ENCODE measurements around the gene COL15A1. TPM values are rescaled to one million over a fixed set of nuclear protein-coding genes. Genes with fewer than 3 reads are reported as not detected.

The COL15A1 gene
- total RNA-seq, 1 experiment from 2014 or later, result not detected

DNA sequence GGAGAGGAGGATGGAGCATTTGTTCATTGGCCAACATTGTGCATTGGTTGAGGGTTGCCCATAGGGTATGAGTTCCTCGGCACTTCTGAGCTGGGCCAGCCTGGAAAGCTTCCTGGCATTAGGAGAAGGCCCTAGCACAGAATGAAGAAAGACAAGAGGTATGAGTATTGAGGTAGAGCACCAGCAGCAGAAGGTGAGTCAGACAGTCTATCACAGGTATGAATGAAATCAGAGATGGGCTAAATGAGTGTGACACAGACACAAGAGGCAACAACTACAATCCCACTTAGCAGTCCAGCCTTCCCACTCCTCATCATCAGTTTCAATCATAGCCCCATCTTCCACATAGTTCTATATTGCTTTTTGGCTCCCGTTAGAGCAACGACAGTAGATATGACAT lies 135.8 kb downstream of the COL15A1 start:
- H4K20me1 ChIP-seq (ENCODE audit: control insufficient read depth, insufficient read depth, insufficient read length), result no peaks in the 10 kb centered on the region

More for the DNA sequence above, 135.8 kb downstream of the COL15A1 start:
- no peak overlapping the region for H3K14ac ChIP-seq (ENCODE audit: insufficient read depth, low read length)
- H3K36me3 Mint-ChIP-seq (ENCODE audit: insufficient read depth in 1 of 3, low read depth in 3 of 3), result no peaks in the 10 kb centered on the region; a peak in 1 of 7 replicates
- no peak overlapping the region for H4K91ac ChIP-seq (ENCODE audit: insufficient read length, low read depth, low read length)
- H3K4me3 Mint-ChIP-seq, result no peak overlapping the region
- no peaks in the 10 kb centered on the region for H3K79me2 ChIP-seq (ENCODE audit: insufficient read depth, low read length)
- TF ChIP-seq, protein P1, sequence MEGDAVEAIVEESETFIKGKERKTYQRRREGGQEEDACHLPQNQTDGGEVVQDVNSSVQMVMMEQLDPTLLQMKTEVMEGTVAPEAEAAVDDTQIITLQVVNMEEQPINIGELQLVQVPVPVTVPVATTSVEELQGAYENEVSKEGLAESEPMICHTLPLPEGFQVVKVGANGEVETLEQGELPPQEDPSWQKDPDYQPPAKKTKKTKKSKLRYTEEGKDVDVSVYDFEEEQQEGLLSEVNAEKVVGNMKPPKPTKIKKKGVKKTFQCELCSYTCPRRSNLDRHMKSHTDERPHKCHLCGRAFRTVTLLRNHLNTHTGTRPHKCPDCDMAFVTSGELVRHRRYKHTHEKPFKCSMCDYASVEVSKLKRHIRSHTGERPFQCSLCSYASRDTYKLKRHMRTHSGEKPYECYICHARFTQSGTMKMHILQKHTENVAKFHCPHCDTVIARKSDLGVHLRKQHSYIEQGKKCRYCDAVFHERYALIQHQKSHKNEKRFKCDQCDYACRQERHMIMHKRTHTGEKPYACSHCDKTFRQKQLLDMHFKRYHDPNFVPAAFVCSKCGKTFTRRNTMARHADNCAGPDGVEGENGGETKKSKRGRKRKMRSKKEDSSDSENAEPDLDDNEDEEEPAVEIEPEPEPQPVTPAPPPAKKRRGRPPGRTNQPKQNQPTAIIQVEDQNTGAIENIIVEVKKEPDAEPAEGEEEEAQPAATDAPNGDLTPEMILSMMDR (conservative IDR thresholded peaks at IDR 0.05), result no peak
- no peak overlapping the region for H2AFZ ChIP-seq (ENCODE audit: low read length)
- H4K5ac ChIP-seq (ENCODE audit: insufficient read length, low read depth, low read length), result no peak overlapping the region
- H3K23me2 ChIP-seq (ENCODE audit: insufficient read length, low read depth, low read length, poor library complexity, severe bottlenecking), result no peaks in the 10 kb centered on the region
- no peaks in the 10 kb centered on the region; the same call in 1 of the 2 replicates for H3K27me3 Mint-ChIP-seq (ENCODE audit: low read depth)
- no peak overlapping the region for H3K56ac ChIP-seq (ENCODE audit: insufficient read length, low read depth, low read length)
- H3K4me1 ChIP-seq (ENCODE audit: insufficient read depth, low read length), result peaks cover 3% of the 10 kb centered on the region; the same call in 1 of the 2 replicates
- H3T11ph ChIP-seq (ENCODE audit: low read length), result no peak overlapping the region
- H3K4me2 ChIP-seq (ENCODE audit: insufficient read depth, insufficient read length, low read length), result no peak overlapping the region
- no peak overlapping the region for H3K27ac ChIP-seq (ENCODE audit: insufficient read length, low read depth, low read length)
- no peak overlapping the region for H2BK20ac ChIP-seq (ENCODE audit: low read depth, low read length, poor library complexity, severe bottlenecking)
- H2BK5ac ChIP-seq (ENCODE audit: insufficient read length, low read length), result no peak overlapping the region
- H2BK12ac ChIP-seq (ENCODE audit: insufficient read length, low read depth, low read length), result no peak overlapping the region
- no peak overlapping the region for H4K8ac ChIP-seq (replicated peaks; ENCODE audit: insufficient read length, low read depth, low read length)
- H3K27me3 ChIP-seq (ENCODE audit: insufficient read depth, low read length), result no peaks in the 10 kb centered on the region
- no CpG with 5 or more reads among the region's 3 CpGs for WGBS (ENCODE audit: extremely low coverage, insufficient read length, low lambda C conversion rate)
- peaks cover 5% of the 10 kb centered on the region in 2 experiments; a peak in 3 of 5 replicates for H3K9me3 Mint-ChIP-seq
- H3K4ac ChIP-seq (ENCODE audit: low read depth, low read length), result no peak overlapping the region
- H2AK5ac ChIP-seq (ENCODE audit: insufficient read length, low read length), result no peak overlapping the region
- H3K9ac ChIP-seq (ENCODE audit: extremely low read depth, insufficient read length, low read length), result no peak overlapping the region
- no peak for DNase-seq
- no peak overlapping the region for H2BK15ac ChIP-seq (ENCODE audit: low read depth, low read length)
- no peak overlapping the region for H3K27ac Mint-ChIP-seq
- H3K23ac ChIP-seq (ENCODE audit: insufficient read length, low read depth, low read length), result no peak overlapping the region
- no peak overlapping the region for H3K18ac ChIP-seq (ENCODE audit: insufficient read length, low read depth, low read length)
- peaks cover 7 to 10% of the 10 kb centered on the region in 2 experiments for H3K4me1 Mint-ChIP-seq
- no peak overlapping the region for H2BK120ac ChIP-seq (ENCODE audit: low read depth, low read length, poor library complexity, severe bottlenecking)
- no peaks in the 10 kb centered on the region for H3K79me1 ChIP-seq (ENCODE audit: insufficient read depth, low read depth, low read length, poor library complexity, severe bottlenecking)
- no peaks in the 10 kb centered on the region for H3K9me3 ChIP-seq (ENCODE audit: control insufficient read depth, low read depth, low read length)
